ENCODE results near the gene CIC. TPM values are rescaled to one million over a fixed set of nuclear protein-coding genes. Genes with fewer than 3 reads are reported as not detected.

The CIC gene
- total and polyA plus RNA-seq, 9 of the 15 experiments (the other 6 are each of a cell fraction or from before 2014, with no cell fraction given): 0.07 to 44.7 (median 8.6) TPM

DNA sequence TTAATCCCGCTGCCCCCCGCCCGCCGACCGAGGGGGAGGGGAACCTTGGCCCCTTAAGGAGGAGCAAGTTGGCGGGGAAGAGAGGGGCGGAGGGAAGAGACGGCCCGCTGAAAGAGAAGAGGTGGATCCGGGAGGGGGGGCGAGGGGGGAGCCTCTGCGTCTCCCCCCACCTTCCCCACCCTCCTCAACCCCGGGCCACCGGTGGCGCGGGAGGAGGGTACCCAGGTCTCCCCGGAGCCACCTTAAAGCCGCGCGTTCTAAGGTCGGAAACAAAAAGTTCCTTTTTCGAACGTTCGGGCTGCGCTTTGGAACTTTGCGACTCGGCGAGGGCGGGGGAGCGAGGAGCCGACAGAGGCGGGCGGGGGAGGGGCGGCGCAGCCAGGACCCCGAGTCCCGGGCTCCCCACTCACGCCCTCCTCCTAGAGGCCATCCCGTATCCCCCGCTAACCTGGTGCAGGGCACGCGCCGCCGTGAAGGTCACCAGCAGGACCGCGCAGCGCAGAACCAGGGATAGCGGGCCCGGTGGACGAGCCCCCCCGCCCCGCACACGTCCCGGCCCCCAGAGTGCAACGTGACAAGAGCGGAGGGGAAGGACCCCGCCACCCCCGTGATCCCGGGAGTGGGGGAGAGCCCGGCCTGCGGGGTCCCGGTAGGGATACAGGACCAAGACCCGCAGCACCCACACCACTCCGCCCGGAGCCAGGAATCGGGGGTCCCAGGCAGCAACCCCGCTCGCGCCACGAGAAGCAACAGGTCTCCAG, 14.8 kb upstream of the CIC start (continued):
- TF ChIP-seq EGR1 (conservative IDR thresholded peaks at IDR 0.05) (peak; percentile 33), POLR2AphosphoS2 (IDR thresholded peaks at IDR 0.05; ENCODE audit: low read length) (no peak), ZNF121 (CRISPR knock-in tag; conservative IDR thresholded peaks at IDR 0.05) (no peak), ZBED1 (IDR thresholded peaks at IDR 0.05) (no peak), NONO (IDR thresholded peaks at IDR 0.05; ENCODE audit: low read depth in 2 of 2, low read length in 1 of 2) (0 out of 4 replicates have a peak, but pooled peaks of 1 of the 2 experiments have one; percentile 23), PHF8 (IDR thresholded peaks at IDR 0.05; ENCODE audit: borderline replicate concordance, low read length) (0 out of 2 replicates have a peak, but pooled peaks have one; percentile 4), ZNF79 (CRISPR knock-in tag; IDR thresholded peaks at IDR 0.05; ENCODE audit: low read depth) (no peak), SUPT5H (IDR thresholded peaks at IDR 0.05) (0 out of 2 replicates have a peak, but pooled peaks have one; percentile 43), MTF1 (CRISPR knock-in tag; IDR thresholded peaks at IDR 0.05; ENCODE audit: borderline replicate concordance) (no peak), KDM4B (IDR thresholded peaks at IDR 0.05; ENCODE audit: borderline replicate concordance in 2 of 2, low read depth in 1 of 2) (0 out of 4 replicates have a peak, but pooled peaks of 1 of the 2 experiments have one; percentile 25), KAT7 (CRISPR knock-in tag; IDR thresholded peaks at IDR 0.05; ENCODE audit: borderline replicate concordance) (peak; percentile 46; the same call in 1 of the 2 replicates), RB1 (IDR thresholded peaks at IDR 0.05; ENCODE audit: low read depth) (peak; percentile 33; the same call in 1 of the 2 replicates), ZBTB33 (CRISPR knock-in tag; IDR thresholded peaks at IDR 0.05) (peak; percentile 12; the same call in 1 of the 2 replicates), CTCF (IDR thresholded peaks at IDR 0.05 in 2 of 3, conservative IDR thresholded peaks at IDR 0.05 in 1 of 3; ENCODE audit: insufficient read depth in 2 of 3, low read depth in 1 of 3, low read length in 3 of 3) (peak in 1 of 3 experiments; percentile 11; a peak in 1 of 6 replicates)
- TF ChIP-seq, protein P1, sequence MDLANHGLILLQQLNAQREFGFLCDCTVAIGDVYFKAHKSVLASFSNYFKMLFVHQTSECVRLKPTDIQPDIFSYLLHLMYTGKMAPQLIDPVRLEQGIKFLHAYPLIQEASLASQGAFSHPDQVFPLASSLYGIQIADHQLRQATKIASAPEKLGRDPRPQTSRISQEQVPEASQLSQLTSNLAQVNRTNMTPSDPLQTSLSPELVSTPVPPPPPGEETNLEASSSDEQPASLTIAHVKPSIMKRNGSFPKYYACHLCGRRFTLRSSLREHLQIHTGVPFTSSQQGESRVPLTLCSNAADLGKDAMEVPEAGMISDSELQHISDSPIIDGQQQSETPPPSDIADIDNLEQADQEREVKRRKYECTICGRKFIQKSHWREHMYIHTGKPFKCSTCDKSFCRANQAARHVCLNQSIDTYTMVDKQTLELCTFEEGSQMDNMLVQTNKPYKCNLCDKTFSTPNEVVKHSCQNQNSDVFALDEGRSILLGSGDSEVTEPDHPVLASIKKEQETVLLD (IDR thresholded peaks at IDR 0.05): peak; percentile 51; the same call in 1 of the 2 replicates
- TF ChIP-seq, protein P2, sequence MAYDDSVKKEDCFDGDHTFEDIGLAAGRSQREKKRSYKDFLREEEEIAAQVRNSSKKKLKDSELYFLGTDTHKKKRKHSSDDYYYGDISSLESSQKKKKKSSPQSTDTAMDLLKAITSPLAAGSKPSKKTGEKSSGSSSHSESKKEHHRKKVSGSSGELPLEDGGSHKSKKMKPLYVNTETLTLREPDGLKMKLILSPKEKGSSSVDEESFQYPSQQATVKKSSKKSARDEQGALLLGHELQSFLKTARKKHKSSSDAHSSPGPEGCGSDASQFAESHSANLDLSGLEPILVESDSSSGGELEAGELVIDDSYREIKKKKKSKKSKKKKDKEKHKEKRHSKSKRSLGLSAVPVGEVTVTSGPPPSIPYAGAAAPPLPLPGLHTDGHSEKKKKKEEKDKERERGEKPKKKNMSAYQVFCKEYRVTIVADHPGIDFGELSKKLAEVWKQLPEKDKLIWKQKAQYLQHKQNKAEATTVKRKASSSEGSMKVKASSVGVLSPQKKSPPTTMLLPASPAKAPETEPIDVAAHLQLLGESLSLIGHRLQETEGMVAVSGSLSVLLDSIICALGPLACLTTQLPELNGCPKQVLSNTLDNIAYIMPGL (CRISPR knock-in tag; IDR thresholded peaks at IDR 0.05): peak; percentile 59; the same call in 1 of the 2 replicates
